ENCODE measurements around the gene AKAP13. TPM values are rescaled to one million over a fixed set of nuclear protein-coding genes. Genes with fewer than 3 reads are reported as not detected.
"Not testable (repeated sequence)": the region's sequence is repeated elsewhere in the genome, so short reads cannot be mapped to it uniquely, and the experiment has no call there.

The AKAP13 gene
- total and polyA plus RNA-seq, 2 of the 13 experiments (the other 11 are each of a cell fraction or from before 2014, with no cell fraction given): 6.7 to 27.1 TPM

DNA sequence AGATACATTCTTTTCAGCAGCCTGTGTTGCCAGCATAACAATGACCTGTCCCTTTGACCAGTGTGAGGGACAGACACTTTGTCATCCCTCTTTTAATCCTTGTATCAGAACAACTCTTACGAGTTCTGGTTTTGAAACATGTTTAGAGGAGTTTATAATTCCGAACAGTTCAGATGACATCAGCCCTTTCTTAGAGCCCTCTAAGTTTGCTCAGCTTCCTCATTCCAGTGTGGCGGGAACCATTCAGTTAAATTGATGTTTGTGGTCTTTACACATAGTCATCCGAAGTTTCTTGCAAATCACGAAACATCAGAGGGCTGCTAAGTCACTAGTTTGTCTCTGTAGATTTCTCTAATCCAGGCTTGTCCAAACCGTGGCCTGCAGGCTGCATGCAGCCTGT is 102.5 kb downstream of the AKAP13 start:
- H3K27ac ChIP-seq (ENCODE audit: extremely low read length, insufficient read depth, low read length): no peak overlapping the region
- H3K4me2 ChIP-seq (ENCODE audit: low read depth, low read length): no peak overlapping the region
- no peak overlapping the region for H3K9ac ChIP-seq (ENCODE audit: insufficient read depth, low read depth, low read length)
- intact Hi-C loops (cut with micrococcal nuclease; ENCODE audit: unreplicated experiment): no loop called here
- no peaks in the 10 kb centered on the region for H3K9me3 ChIP-seq (ENCODE audit: low read length)
- no peaks in the 10 kb centered on the region for H3K27me3 ChIP-seq (ENCODE audit: control insufficient read depth in 1 of 2, insufficient read depth in 2 of 2, low read length in 2 of 2)
- no peak for FAIRE-seq
- in situ Hi-C loops (cut with HindIII; ENCODE audit: extremely low pct_ligation_motif_present, low pct_unique_long_range_greater_than_20kb): no loop called here
- TF ChIP-seq, protein P1, sequence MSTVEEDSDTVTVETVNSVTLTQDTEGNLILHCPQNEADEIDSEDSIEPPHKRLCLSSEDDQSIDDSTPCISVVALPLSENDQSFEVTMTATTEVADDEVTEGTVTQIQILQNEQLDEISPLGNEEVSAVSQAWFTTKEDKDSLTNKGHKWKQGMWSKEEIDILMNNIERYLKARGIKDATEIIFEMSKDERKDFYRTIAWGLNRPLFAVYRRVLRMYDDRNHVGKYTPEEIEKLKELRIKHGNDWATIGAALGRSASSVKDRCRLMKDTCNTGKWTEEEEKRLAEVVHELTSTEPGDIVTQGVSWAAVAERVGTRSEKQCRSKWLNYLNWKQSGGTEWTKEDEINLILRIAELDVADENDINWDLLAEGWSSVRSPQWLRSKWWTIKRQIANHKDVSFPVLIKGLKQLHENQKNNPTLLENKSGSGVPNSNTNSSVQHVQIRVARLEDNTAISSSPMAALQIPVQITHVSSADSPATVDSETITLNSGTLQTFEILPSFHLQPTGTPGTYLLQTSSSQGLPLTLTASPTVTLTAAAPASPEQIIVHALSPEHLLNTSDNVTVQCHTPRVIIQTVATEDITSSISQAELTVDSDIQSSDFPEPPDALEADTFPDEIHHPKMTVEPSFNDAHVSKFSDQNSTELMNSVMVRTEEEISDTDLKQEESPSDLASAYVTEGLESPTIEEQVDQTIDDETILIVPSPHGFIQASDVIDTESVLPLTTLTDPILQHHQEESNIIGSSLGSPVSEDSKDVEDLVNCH (CRISPR knock-in tag; IDR thresholded peaks at IDR 0.05): no peak
- TF ChIP-seq, protein P2, sequence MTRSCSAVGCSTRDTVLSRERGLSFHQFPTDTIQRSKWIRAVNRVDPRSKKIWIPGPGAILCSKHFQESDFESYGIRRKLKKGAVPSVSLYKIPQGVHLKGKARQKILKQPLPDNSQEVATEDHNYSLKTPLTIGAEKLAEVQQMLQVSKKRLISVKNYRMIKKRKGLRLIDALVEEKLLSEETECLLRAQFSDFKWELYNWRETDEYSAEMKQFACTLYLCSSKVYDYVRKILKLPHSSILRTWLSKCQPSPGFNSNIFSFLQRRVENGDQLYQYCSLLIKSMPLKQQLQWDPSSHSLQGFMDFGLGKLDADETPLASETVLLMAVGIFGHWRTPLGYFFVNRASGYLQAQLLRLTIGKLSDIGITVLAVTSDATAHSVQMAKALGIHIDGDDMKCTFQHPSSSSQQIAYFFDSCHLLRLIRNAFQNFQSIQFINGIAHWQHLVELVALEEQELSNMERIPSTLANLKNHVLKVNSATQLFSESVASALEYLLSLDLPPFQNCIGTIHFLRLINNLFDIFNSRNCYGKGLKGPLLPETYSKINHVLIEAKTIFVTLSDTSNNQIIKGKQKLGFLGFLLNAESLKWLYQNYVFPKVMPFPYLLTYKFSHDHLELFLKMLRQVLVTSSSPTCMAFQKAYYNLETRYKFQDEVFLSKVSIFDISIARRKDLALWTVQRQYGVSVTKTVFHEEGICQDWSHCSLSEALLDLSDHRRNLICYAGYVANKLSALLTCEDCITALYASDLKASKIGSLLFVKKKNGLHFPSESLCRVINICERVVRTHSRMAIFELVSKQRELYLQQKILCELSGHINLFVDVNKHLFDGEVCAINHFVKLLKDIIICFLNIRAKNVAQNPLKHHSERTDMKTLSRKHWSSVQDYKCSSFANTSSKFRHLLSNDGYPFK (CRISPR knock-in tag; IDR thresholded peaks at IDR 0.05; ENCODE audit: borderline replicate concordance): no peak
- TF ChIP-seq IKZF1 (IDR thresholded peaks at IDR 0.05): no peak
- no peak for TF ChIP-seq ZNF382 (CRISPR knock-in tag; IDR thresholded peaks at IDR 0.05; ENCODE audit: borderline replicate concordance)
- no peak for TF ChIP-seq PPARG (CRISPR knock-in tag; conservative IDR thresholded peaks at IDR 0.05)
- TF ChIP-seq ZFP1 (CRISPR knock-in tag; IDR thresholded peaks at IDR 0.05): no peak
- TF ChIP-seq ZNF337 (CRISPR knock-in tag; IDR thresholded peaks at IDR 0.05; ENCODE audit: borderline replicate concordance, low read depth): no peak
- TF ChIP-seq MED1 (CRISPR knock-in tag; IDR thresholded peaks at IDR 0.05): no peak
- 90% methylated on average over 6 of the region's 6 CpGs for WGBS (ENCODE audit: low lambda C conversion rate)
- ATAC-seq: no peak
- H4K20me1 ChIP-seq (ENCODE audit: insufficient read depth, low read length): no peaks in the 10 kb centered on the region; the same call in 1 of the 2 replicates
- H3K4me1 ChIP-seq (ENCODE audit: insufficient read depth, low read length): peaks cover 27% of the 10 kb centered on the region
- no TSS peak for BruUV-seq (replicated peaks)
- no peak overlapping the region for H3K4me3 ChIP-seq (replicated peaks in 1 of 3; ENCODE audit: insufficient read depth in 1 of 3, low read depth in 2 of 3, low read length in 3 of 3)
- ChIA-PET POLR2A (no interaction called here), CTCF (ENCODE audit: low intra/inter-chr PET ratio, low total read pairs) (no interaction called here)
- no peak overlapping the region for H2AFZ ChIP-seq (ENCODE audit: low read length)
- DNase-seq (ENCODE audit: low spot score): no peak
- H3K79me2 ChIP-seq (ENCODE audit: insufficient read depth, low read length): peaks cover 9% of the 10 kb centered on the region
- no peaks in the 10 kb centered on the region; a peak in 1 of 5 replicates for H3K36me3 ChIP-seq (replicated peaks in 1 of 2; ENCODE audit: control insufficient read depth in 1 of 2, insufficient read depth in 2 of 2, low read length in 2 of 2)

GRCh38 chr15:85483955-85484354 is 103.6 kb downstream of the AKAP13 start:
- H3K79me2 ChIP-seq (ENCODE audit: insufficient read depth, low read length); in situ Hi-C loops (cut with HindIII; ENCODE audit: extremely low pct_ligation_motif_present, low pct_unique_long_range_greater_than_20kb): not testable (repeated sequence)

GRCh38 chr15:85484923-85485322 is 104.5 kb downstream of the AKAP13 start:
- H3K4me2 ChIP-seq (ENCODE audit: low read depth, low read length); DNase-seq (ENCODE audit: low spot score); ATAC-seq; intact Hi-C loops (cut with micrococcal nuclease; ENCODE audit: unreplicated experiment); H3K27me3 ChIP-seq (ENCODE audit: control insufficient read depth in 1 of 2, insufficient read depth in 2 of 2, low read length in 2 of 2); H2AFZ ChIP-seq (ENCODE audit: low read length); CTCF ChIA-PET (ENCODE audit: low intra/inter-chr PET ratio, low total read pairs); H3K9me3 ChIP-seq (ENCODE audit: low read length); H3K79me2 ChIP-seq (ENCODE audit: insufficient read depth, low read length); H3K27ac ChIP-seq (ENCODE audit: extremely low read length, insufficient read depth, low read length); FAIRE-seq; H3K4me3 ChIP-seq (replicated peaks in 1 of 3; ENCODE audit: insufficient read depth in 1 of 3, low read depth in 2 of 3, low read length in 3 of 3); BruUV-seq (replicated peaks); H4K20me1 ChIP-seq (ENCODE audit: insufficient read depth, low read length); H3K36me3 ChIP-seq (replicated peaks in 1 of 2; ENCODE audit: control insufficient read depth in 1 of 2, insufficient read depth in 2 of 2, low read length in 2 of 2); in situ Hi-C loops (cut with HindIII; ENCODE audit: extremely low pct_ligation_motif_present, low pct_unique_long_range_greater_than_20kb); H3K9ac ChIP-seq (ENCODE audit: insufficient read depth, low read depth, low read length): not testable (repeated sequence)
- POLR2A ChIA-PET: interaction anchor here (0.6 kb wide), 1 partner anchor 104 kb away, joined by 3 read pairs; the partner anchor contains the start of gene AKAP13
- H3K4me1 ChIP-seq (ENCODE audit: insufficient read depth, low read length): peaks cover 18% of the 10 kb centered on the region; the same call in 1 of the 2 replicates

More at GRCh38 chr15:85483955-85484354, 103.6 kb downstream of the AKAP13 start:
- WGBS (ENCODE audit: low lambda C conversion rate): 97% methylated on average over 1 of the region's 1 CpG
- intact Hi-C loops (cut with micrococcal nuclease; ENCODE audit: unreplicated experiment); H3K9me3 ChIP-seq (ENCODE audit: low read length); H3K4me2 ChIP-seq (ENCODE audit: low read depth, low read length); H3K9ac ChIP-seq (ENCODE audit: insufficient read depth, low read depth, low read length); H3K36me3 ChIP-seq (replicated peaks in 1 of 2; ENCODE audit: control insufficient read depth in 1 of 2, insufficient read depth in 2 of 2, low read length in 2 of 2); H3K4me3 ChIP-seq (replicated peaks in 1 of 3; ENCODE audit: insufficient read depth in 1 of 3, low read depth in 2 of 3, low read length in 3 of 3); DNase-seq (ENCODE audit: low spot score); H4K20me1 ChIP-seq (ENCODE audit: insufficient read depth, low read length); POLR2A ChIA-PET; ATAC-seq; FAIRE-seq; H3K27me3 ChIP-seq (ENCODE audit: control insufficient read depth in 1 of 2, insufficient read depth in 2 of 2, low read length in 2 of 2); H3K27ac ChIP-seq (ENCODE audit: extremely low read length, insufficient read depth, low read length); BruUV-seq (replicated peaks); H2AFZ ChIP-seq (ENCODE audit: low read length); CTCF ChIA-PET (ENCODE audit: low intra/inter-chr PET ratio, low total read pairs): not testable (repeated sequence)
- peaks cover 22% of the 10 kb centered on the region for H3K4me1 ChIP-seq (ENCODE audit: insufficient read depth, low read length)
